ENCODE measurements around the gene SDE2.
"Not testable (repeated sequence)": the region's sequence is repeated elsewhere in the genome, so short reads cannot be mapped to it uniquely, and the experiment has no call there.

SDE2 gene

GRCh38 chr1:225974454-225974853, 24.7 kb downstream of the SDE2 start:
- no peak for DNase-seq

GRCh38 chr1:225973158-225973557, 26.0 kb downstream of the SDE2 start:
- DNase-seq, result no peak

- no peak for DNase-seq
These were observed 26.6 kb downstream of the SDE2 start for GRCh38 chr1:225972344-225973152.

- not testable (repeated sequence) for DNase-seq
These were observed 28.5 kb downstream of the SDE2 start for GRCh38 chr1:225970592-225971157.

DNA sequence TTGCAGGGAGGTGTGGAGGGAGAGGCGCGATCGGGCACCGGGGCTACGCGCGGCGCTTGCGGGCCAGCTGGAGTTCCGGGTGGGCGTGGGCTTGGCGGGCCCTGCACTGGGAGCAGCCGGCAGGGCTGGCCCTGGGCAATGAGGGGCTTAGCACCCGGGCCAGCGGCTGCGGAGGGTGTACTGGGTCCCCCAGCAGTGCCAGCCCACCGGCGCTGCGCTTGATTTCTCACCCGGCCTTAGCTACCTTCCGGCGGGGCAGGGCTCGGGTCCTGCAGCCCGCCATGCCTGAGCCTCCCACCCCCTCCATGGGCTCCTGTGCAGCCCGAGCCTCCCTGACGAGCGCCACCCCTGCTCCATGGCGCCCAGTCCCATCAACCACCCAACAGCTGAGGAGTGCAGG, 29.4 kb downstream of the SDE2 start:
- not testable (repeated sequence) for DNase-seq

GRCh38 chr1:225965231-225965630, 33.9 kb downstream of the SDE2 start:
- no peak for DNase-seq

DNA sequence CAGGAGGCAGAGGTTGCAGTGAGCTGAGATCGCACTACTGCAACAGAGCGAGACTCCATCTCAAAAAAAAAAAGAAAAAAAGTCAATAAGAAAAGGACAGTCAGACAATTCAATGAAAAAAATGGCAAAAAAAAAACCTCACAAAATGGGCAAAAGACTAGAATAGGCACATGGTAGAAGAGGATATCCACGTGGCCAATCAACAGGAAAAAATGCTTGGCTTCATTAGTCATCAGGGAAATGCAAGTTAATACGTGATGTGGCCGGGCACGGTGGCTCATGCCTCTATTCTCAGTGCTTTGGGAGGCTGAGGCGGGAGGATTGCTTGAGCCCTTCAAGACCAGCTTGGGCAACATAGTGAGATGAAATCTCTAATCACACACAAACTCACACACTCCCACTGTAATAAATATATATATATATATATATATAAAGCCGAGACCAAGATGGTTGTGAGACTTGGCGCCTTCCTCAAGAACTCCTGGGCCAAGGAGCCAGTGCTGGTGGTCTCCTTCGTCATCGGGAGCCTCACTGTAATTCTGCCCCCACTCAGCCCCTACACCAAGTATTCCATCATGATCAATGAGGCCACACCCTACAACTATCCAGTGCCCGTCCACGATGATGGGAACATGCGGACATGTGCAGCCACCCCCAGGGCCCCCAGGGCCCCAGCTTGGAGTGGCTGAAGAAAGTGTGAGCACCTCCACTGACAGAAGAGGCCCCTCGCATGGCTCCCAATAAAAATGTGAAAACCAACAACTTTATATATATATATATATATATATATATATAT, 35.2 kb downstream of the SDE2 start:
- no peak for DNase-seq

GRCh38 chr1:225962440-225962975, 36.6 kb downstream of the SDE2 start:
- peak; percentile 34 for DNase-seq

DNA sequence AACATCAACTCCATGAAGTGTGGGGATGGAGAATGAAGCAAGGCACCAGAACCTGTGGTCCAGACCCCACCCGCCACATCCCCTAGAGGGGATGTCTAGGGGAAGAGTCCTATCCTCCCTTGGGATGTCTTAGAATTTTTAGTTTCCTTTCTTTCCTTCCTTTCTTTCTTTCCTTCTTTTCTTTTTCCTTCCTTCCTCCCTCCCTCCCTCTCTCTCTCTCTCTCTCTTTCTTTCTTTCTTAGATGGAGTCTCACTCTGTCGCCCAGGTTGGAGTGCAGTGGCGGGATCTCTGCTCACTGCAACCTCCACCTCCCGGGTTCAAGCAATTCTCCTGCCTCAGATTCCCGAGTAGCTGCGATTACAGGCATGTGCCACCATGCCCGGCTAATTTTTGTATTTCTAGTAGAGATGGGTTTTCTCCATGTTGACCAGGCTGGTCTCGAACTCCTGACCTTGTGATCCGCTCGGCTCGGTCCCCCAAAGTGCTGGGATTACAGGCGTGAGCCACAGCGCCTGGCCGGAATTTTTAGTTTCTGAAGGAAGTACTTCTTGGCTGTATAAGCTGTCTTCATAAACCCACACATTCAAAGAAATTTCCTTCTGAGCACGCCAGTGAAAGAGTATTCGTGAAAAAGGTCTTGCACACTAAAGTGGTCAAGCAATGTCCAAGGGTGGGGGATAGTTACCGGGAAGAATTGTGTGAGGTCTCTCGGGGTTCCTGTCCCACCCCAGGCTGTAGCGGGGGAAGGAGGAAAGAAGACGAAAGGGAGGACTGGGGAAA, 37.3 kb downstream of the SDE2 start:
- no peak for DNase-seq

GRCh38 chr1:225958041-225958440, 41.1 kb downstream of the SDE2 start:
- no peak for DNase-seq

- no peak for DNase-seq
These were observed 44.4 kb downstream of the SDE2 start for GRCh38 chr1:225954753-225955152.

- no peak for DNase-seq
These were observed 45.8 kb downstream of the SDE2 start for GRCh38 chr1:225953315-225953714.

- no peak for DNase-seq
These were observed 48.1 kb downstream of the SDE2 start for GRCh38 chr1:225950905-225951497.

- no peak for DNase-seq
These were observed 50.1 kb downstream of the SDE2 start for GRCh38 chr1:225949041-225949440.

DNA sequence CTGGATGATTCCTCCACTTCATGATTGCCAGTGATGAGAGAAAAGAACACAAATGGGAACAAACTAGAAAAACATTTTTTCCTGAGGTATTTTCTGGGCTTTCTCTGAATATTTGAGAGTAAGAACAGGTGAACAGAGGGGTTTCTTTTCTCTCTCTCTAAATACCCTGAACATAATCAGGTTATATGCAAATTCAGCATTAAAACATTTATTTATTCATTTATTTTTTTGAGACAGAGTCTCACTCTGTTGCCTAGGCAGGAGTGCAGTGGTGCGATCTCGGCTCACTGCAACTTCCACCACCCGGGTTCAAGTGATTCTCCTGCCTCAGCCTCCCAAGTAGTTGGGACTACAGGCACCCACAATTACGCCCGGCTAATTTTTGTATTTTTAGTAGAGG, 52.3 kb downstream of the SDE2 start:
- DNase-seq, result no peak

DNA sequence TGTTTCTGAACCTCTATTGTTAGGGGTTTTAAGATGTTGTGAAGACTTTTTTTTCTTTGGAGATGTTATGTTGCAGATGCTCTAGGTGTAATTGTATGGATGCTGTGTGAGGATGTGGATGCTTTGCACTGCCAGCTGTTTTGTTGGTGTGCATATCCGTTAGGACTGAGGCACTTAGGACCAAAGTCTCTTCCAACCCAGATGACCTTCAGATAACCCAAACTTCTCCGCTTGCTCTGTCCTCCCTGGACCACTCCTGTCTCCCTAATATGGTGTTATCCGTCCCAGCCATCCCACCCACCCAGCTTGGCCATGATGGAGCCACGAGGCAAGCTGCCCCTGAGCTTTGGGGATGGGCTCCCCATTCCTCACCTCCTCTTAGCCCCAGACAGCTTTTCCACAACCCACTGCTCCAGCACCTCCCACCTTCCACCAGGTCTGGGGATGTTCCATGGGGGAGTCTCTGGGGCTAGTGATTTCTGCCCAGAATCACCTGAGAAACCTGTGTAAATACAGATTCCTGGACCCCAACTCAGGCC, 53.0 kb downstream of the SDE2 start:
- DNase-seq, result no peak

DNA sequence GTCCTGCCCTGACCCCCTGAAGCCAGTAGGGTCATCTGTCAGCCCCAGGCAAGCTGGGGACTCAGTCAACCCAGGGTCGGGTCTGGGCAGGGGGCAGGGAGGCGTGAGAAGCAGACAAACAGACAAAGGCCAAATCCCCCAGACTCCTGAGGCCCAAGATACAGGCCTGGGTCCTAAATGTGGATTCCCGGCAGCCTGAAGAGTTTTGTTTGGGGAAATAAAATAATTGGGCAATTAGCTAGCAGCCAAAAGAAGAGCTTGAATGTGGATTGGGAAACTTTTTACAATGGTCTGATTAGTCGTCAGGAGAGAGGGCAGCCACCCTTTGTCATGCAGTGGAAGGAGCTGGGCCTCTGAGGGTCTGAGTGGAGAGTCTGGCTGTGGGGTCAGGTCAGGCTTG, 53.6 kb downstream of the SDE2 start:
- no peak for DNase-seq

- no peak for DNase-seq
These were observed 54.2 kb downstream of the SDE2 start for GRCh38 chr1:225944951-225945350.

GRCh38 chr1:225944387-225944786, 54.8 kb downstream of the SDE2 start:
- no peak for DNase-seq

DNA sequence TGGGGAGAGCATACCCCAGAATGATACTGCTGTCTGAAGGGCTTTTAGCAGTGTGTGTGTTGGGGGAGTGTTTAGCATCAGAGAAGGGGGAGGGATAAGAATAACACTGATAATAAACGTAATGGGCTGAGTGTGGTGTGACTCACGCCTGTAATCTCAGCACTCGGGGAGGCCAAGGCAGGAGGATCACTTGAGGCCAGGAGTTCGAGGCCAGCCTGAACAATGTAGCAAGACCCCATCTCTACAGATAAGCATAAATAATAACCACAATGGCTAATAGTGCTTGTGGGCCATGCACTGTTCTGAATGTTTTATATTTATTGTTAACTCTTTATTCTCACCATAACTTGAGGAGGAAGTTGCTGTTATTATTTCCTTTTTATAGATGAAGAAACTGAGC, 55.6 kb downstream of the SDE2 start:
- no peak for DNase-seq

GRCh38 chr1:225942574-225942973, 56.6 kb downstream of the SDE2 start:
- DNase-seq, result no peak

- DNase-seq, result no peak
These were observed 57.3 kb downstream of the SDE2 start for GRCh38 chr1:225941942-225942222.

Data from CD4-positive, alpha-beta T cell treated with Interleukin-15 for 1 hour (primary cell).